Activated T-helper 2 cell treated with anti-CD3 and anti-CD28 coated beads, Interferon-gamma antibody, Interleukin-2, Interleukin-4, amounts not matched to agents 10 μg/mL and 5 μg/mL and 100 μg/mL, durations not matched to agents 14 hours and 24 hours and 36 hours (primary cell): Measurements from ENCODE around the gene AIRE. TPM values are rescaled to one million over a fixed set of nuclear protein-coding genes. Genes with fewer than 3 reads are reported as not detected.
A peak's percentile ranks its signal among the peaks of the same experiment; 100 is the strongest.
"Not testable (repeated sequence)": the region's sequence is repeated elsewhere in the genome, so short reads cannot be mapped to it uniquely, and the experiment has no call there.

Experiments used
- DNase-seq: peaks from one replicate; pipeline ENCODE4 v3.0.0; 2021; ENCODE audit warnings: low spot score
- H3K27ac Mint-ChIP-seq: one replicate; pipeline ENCODE4 v1.8.0; 2021; ENCODE audit warnings: mixed read lengths
- H3K27me3 Mint-ChIP-seq: one replicate; pipeline ENCODE4 v1.8.0; 2021; ENCODE audit warnings: low read depth, mixed read lengths
- H3K36me3 Mint-ChIP-seq: one replicate; pipeline ENCODE4 v1.8.0; 2021; ENCODE audit warnings: low read depth, mixed read lengths
- H3K4me1 Mint-ChIP-seq: one replicate; pipeline ENCODE4 v1.8.0; 2021; ENCODE audit warnings: low read depth, mixed read lengths
- H3K4me3 Mint-ChIP-seq: one replicate; pipeline ENCODE4 v1.8.0; 2021; ENCODE audit warnings: low read depth, mild to moderate bottlenecking, moderate library complexity, mixed read lengths
- H3K9me3 Mint-ChIP-seq: one replicate; pipeline ENCODE4 v1.8.0; 2021; ENCODE audit warnings: mixed read lengths
- intact Hi-C: fragments of 100-400 bp; cut with micrococcal nuclease; formaldehyde crosslinking; loops from one replicate; pipeline ENCODE4 v1.15.1; 2023
- total RNA-seq: library from RNA; stranded (reverse); gene quantifications from 2 replicates; pipeline ENCODE4 v1.2.3, GENCODE V29; 2022

AIRE gene
- total RNA-seq, 1 donor from 2014 or later, result not detected

- no peaks in the 10 kb centered on the region for H3K27me3 Mint-ChIP-seq
- H3K4me1 Mint-ChIP-seq, result peaks cover 19% of the 10 kb centered on the region
- H3K4me3 Mint-ChIP-seq, result peak overlapping the region; percentile 60
- intact Hi-C loops, result loop anchor here (2.0 to 5.0 kb wide), 2 partner anchors 37 to 479 kb away; partner anchors contain the start of genes PFKL and SUMO3
- DNase-seq, result no peak
- no peaks in the 10 kb centered on the region for H3K36me3 Mint-ChIP-seq
- peak overlapping the region; percentile 73 for H3K27ac Mint-ChIP-seq
- H3K9me3 Mint-ChIP-seq, result no peaks in the 10 kb centered on the region
Observed at GRCh38 chr21:44337941-44338895, 52.5 kb downstream of the AIRE start.

DNA sequence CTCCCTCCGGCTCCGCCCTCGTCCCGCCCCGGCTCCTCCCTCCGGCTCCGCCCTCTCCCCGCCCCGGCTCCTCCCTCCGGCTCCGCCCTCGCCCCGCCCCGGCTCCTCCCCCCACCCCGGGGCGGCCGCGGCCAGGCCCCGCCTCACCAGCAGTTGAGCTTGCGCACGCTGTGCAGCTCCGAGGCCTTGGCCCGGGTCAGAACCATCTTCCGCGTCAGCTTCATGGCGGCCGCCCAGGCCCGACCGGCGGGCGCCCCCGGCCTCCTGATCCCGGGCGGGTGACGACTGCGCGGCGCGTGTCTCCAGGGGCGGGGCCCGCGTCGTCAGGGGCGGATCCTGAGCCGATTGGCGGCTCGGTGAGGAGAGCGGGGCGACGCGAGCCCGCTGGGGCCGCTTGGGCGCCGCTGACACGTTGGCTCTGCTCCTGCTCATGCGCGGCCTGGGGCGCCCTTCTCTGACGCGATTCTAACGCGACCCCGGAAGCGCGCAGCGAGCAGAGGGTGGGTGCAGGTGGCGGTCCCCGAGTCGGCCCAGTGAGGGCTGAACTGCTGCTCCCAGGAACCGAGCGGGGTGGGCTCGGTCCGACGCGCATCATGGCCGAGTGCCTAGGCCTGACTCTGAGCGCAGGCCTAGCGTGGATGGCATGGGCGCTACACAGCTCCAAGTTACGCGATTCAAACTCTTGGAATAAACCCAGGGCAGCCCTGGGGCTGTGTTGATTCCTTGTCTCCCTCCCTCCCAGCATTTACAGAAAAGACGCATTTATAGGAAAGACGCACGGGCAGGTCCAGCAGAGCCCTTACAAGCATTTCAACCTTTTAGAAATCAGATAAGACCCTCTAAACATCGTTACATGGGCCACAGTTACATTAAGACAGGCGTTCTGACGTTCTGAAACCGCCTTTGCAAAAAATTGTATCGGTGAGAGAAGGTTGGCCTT lies 53.6 kb downstream of the AIRE start, which contains the start of gene CFAP410:
CFAP410 (minus strand) TSS at position 420 of the 940 bp plus-strand sequence; CDS start at position 224, 196 bp downstream.
- Mint-ChIP-seq H3K27me3 (no peaks in the 10 kb centered on the region), H3K27ac (peak within 1 kb of the TSS; percentile 91), H3K9me3 (no peaks in the 10 kb centered on the region), H3K36me3 (no peaks in the 10 kb centered on the region), H3K4me3 (peak within 1 kb of the TSS; percentile 93), H3K4me1 (peaks cover 19% of the 10 kb centered on the region)
- DNase-seq, result peak; percentile 95
- intact Hi-C loops, result loop anchor here (2.0 to 5.0 kb wide), 2 partner anchors 38 to 478 kb away; partner anchors contain the start of genes PFKL and SUMO3

DNA sequence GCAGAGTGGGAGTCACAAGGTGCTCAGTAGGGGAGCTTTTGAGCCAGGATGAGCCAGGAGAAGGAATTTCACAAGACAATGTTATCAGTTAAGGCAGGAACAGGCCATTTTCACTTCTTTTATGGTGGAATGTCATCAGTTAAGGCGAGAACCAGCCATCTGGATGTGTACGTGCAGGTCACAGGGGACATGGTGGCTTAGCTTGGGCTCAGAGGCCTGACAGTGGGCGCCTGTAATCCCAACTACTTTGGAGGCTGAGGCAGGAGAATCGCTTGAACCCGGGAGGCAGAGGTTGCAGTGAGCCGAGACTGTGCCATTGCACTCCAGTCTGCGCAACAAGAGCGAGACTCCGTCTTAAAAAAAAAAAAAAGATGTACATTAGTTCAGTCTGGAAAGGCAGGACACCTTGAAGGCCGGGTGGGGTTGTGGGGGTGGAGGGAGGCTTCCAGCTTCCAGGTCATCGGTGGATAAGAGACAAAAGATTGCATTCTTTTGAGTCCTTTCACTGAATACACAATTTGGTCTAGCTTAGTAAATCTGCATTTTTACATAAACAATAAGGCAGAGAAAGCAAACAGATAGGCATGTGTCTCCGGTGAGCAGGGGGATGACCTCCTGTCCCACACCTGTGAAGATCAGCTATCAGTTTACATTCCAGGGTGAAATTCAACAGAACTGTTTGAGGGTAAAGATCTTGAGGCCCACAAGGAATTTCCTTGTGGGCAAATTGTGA lies 56.2 kb downstream of the AIRE start:
- intact Hi-C loops, H3K9me3 Mint-ChIP-seq, H3K27ac Mint-ChIP-seq, H3K4me3 Mint-ChIP-seq, H3K36me3 Mint-ChIP-seq, H3K27me3 Mint-ChIP-seq, DNase-seq: not testable (repeated sequence)
- H3K4me1 Mint-ChIP-seq, result peaks cover 19% of the 10 kb centered on the region

DNA sequence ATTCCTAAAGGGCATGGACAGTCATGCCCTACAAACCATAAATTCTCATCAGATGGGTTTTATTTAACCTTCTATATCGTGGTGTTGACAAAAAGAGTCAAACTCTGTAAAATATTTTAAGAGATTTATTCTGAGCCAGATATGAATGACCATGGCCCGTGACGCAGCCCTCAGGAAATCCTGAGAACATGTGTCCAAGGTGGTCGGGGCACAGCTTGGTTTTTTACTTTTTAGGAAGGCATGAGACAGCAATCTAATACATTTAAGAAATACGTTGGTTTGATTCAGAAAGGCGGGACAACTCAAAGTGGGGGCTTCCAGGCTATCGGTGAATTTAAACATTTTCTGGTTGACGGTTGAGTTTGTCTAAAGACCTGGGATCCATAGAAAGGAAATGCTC lies 57.3 kb downstream of the AIRE start:
- H3K27ac Mint-ChIP-seq, H3K4me3 Mint-ChIP-seq, H3K9me3 Mint-ChIP-seq, intact Hi-C loops, DNase-seq, H3K36me3 Mint-ChIP-seq: not testable (repeated sequence)
- Mint-ChIP-seq H3K4me1 (peaks cover 15% of the 10 kb centered on the region), H3K27me3 (peaks cover 12% of the 10 kb centered on the region)

GRCh38 chr21:44344541-44345183 lies 59.0 kb downstream of the AIRE start:
- Mint-ChIP-seq H3K27ac (no peak overlapping the region), H3K36me3 (no peaks in the 10 kb centered on the region), H3K4me1 (peaks cover 11% of the 10 kb centered on the region), H3K4me3 (no peak overlapping the region), H3K27me3 (peaks cover 18% of the 10 kb centered on the region), H3K9me3 (no peaks in the 10 kb centered on the region)
- no peak for DNase-seq
- intact Hi-C loops, result no loop called here

DNA sequence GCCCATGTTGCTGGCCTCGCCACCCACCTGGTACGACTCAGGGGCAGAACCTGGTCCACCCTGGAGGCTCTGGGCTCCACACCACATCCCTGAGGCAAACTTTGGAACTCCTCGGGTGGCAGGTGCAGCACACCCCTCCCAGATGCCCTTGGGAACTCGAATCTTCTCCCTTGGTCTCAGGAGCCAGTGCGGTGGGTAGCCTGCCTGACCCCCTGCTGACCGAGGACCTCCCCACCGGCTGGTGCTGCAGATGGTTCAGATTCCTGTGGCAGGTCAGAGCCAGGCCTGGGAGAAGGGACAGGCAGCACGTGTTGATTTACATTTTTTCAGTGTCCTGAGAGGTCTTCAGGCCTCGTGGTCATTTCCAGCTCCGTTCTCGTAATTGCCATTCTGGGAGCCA lies 59.8 kb downstream of the AIRE start:
- Mint-ChIP-seq H3K27ac (no peak overlapping the region), H3K36me3 (no peaks in the 10 kb centered on the region), H3K27me3 (peaks cover 18% of the 10 kb centered on the region), H3K4me3 (no peak overlapping the region), H3K9me3 (no peaks in the 10 kb centered on the region), H3K4me1 (peaks cover 6% of the 10 kb centered on the region)
- DNase-seq, result no peak
- intact Hi-C loops, result no loop called here

- H3K9me3 Mint-ChIP-seq, result no peaks in the 10 kb centered on the region
- no peak for DNase-seq
Observed at GRCh38 chr21:44347911-44348451, 62.3 kb downstream of the AIRE start.

More at GRCh38 chr21:44347911-44348451, 62.3 kb downstream of the AIRE start:
- H3K27ac Mint-ChIP-seq, result no peak overlapping the region
- peaks cover 6% of the 10 kb centered on the region for H3K4me1 Mint-ChIP-seq
- no peak overlapping the region for H3K4me3 Mint-ChIP-seq
- intact Hi-C loops, result no loop called here
- no peaks in the 10 kb centered on the region for H3K36me3 Mint-ChIP-seq
- peaks cover 22% of the 10 kb centered on the region for H3K27me3 Mint-ChIP-seq

Other genes starting within 250 kb of the AIRE start
- gene PWP2, start 178.5 kb upstream of the AIRE start, total RNA-seq, result 11.0 and 13.7 TPM in 2 replicates
- 8.8 and 11.4 TPM in 2 replicates for gene GATD3, start 152.2 kb upstream of the AIRE start, total RNA-seq
- 5.4 and 6.0 TPM in 2 replicates for gene ICOSLG, start 44.9 kb upstream of the AIRE start, total RNA-seq
- gene DNMT3L, start 24.0 kb upstream of the AIRE start, total RNA-seq, result not detected in 2 replicates
- 156 and 158 TPM in 2 replicates for gene PFKL, start 14.2 kb downstream of the AIRE start, total RNA-seq
- gene CFAP410, start 53.5 kb downstream of the AIRE start, total RNA-seq, result 13.8 and 15.2 TPM in 2 replicates
- gene TRPM2, start 67.7 kb downstream of the AIRE start, total RNA-seq, result 6.7 and 7.3 TPM in 2 replicates
- 2.2 and 2.3 TPM in 2 replicates for gene LRRC3, start 169.6 kb downstream of the AIRE start, total RNA-seq